ENCODE data around the gene S100A11. TPM values are rescaled to one million over a fixed set of nuclear protein-coding genes. Genes with fewer than 3 reads are reported as not detected.

The S100A11 gene
- total and polyA plus RNA-seq, 9 donors: 97.6 to 303 (median 191) TPM

DNA sequence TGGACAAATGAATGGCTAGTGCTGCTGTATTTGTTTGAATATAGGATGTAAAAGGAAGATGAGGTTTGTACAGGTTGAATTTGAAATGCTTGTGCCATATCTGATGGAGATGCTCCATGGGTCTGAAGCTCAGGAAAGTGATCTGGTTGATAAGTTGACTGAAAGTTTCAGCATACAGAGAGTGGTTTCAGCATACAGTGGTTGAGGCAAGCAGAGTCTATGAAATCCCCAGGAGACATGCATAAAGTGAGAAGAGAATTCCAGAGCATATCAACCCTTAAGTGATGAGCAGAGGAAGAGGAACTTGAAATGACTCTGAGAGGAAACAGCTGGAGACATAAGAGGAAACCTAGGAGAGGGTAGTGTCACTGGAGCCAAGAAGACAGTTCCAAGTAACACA is 30.3 kb upstream of the S100A11 start:
- H3K4me1 ChIP-seq (ENCODE audit: control insufficient read depth, insufficient read depth, low read length): no peaks in the 10 kb centered on the region
- H3K4me3 ChIP-seq (ENCODE audit: low read length): no peak overlapping the region
- H3K27ac ChIP-seq (ENCODE audit: low read length): no peak overlapping the region
- no peaks in the 10 kb centered on the region for H3K36me3 ChIP-seq (ENCODE audit: control insufficient read depth, insufficient read depth, low read length)
- H3K9me3 ChIP-seq (replicated peaks; ENCODE audit: control insufficient read depth, low read depth, low read length): no peaks in the 10 kb centered on the region
- no peak for DNase-seq
- peaks cover 6% of the 10 kb centered on the region for H3K27me3 ChIP-seq (ENCODE audit: control insufficient read depth, insufficient read depth, low read length)

DNA sequence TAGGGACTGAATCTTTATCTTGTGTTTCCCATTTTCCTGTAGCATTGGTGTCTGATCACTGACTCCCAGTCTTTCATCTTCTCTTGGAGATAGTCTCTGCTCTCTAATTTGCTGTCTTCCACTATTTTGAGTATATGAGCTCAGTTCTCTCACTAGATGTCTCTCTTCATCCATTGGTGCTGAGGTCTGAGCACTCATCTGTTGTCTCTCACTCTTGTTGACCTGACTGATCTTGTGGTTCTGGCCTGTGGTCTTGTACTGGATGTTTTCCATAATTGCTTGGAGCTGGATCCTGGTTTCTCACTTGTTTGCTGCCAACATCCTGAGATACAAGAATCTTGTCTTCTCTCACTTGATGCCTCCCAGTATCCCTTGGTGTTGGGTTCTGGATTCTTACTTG is 25.1 kb upstream of the S100A11 start:
- H3K27me3 ChIP-seq (ENCODE audit: control insufficient read depth, insufficient read depth, low read length): no peaks in the 10 kb centered on the region
- no peaks in the 10 kb centered on the region for H3K9me3 ChIP-seq (replicated peaks; ENCODE audit: control insufficient read depth, low read depth, low read length)
- no peak overlapping the region for H3K27ac ChIP-seq (ENCODE audit: low read length)
- H3K4me1 ChIP-seq (ENCODE audit: control insufficient read depth, insufficient read depth, low read length): no peaks in the 10 kb centered on the region
- DNase-seq: no peak
- H3K36me3 ChIP-seq (ENCODE audit: control insufficient read depth, insufficient read depth, low read length): no peaks in the 10 kb centered on the region
- no peak overlapping the region for H3K4me3 ChIP-seq (ENCODE audit: low read length)

DNA sequence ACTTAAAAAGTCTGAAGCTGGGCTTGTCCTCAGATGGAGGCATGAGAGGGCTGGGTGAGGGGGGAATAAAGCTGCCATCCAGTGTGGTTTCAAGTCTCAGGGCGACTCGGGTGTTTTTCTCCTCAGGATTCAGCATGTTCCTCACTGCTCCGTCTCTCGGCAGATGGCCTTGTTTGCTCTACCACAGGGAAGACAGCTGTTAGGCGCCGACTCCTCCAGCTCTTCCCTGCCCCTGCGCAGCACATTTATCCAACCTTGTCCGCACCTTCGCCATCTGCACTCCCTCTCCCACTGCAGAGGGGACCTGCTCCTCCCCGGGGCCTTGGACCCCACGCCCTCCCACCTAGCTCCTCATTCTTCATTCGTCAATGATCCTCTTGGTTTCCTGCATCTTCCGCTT is 16.6 kb upstream of the S100A11 start:
- peaks cover 2% of the 10 kb centered on the region for H3K4me1 ChIP-seq (ENCODE audit: control insufficient read depth, insufficient read depth, low read length)
- no peak overlapping the region for H3K27ac ChIP-seq (ENCODE audit: low read length)
- no peak overlapping the region for H3K4me3 ChIP-seq (ENCODE audit: low read length)
- H3K36me3 ChIP-seq (ENCODE audit: control insufficient read depth, insufficient read depth, low read length): no peaks in the 10 kb centered on the region
- no peak for DNase-seq
- 41% methylated on average over 11 of the region's 13 CpGs for WGBS (ENCODE audit: insufficient coverage)
- H3K27me3 ChIP-seq (ENCODE audit: control insufficient read depth, insufficient read depth, low read length): peaks cover 20% of the 10 kb centered on the region
- H3K9me3 ChIP-seq (replicated peaks; ENCODE audit: control insufficient read depth, low read depth, low read length): no peaks in the 10 kb centered on the region

DNA sequence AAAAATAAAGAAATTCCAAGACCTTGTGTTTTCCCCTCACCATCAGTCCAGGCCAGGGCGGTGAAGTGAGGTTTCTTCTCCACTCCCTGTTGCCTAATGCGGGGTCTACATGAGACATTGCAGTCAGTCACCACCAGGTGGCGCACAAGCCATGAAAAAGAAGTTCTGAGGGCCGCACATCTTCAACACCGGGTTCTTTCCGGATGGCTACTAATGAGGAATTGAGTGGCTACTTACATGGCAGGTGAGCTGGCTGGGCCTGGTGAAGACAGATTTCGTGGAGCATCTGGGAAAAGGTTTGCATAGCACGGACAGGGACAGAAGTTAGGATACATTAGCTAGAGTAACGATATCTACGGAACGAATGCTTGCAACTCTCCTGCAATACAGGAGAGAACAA is 15.8 kb upstream of the S100A11 start:
- WGBS (ENCODE audit: insufficient coverage): 23% methylated on average over 10 of the region's 11 CpGs
- H3K27me3 ChIP-seq (ENCODE audit: control insufficient read depth, insufficient read depth, low read length): peaks cover 20% of the 10 kb centered on the region
- H3K9me3 ChIP-seq (replicated peaks; ENCODE audit: control insufficient read depth, low read depth, low read length): no peaks in the 10 kb centered on the region
- DNase-seq: peak; percentile 78
- H3K4me3 ChIP-seq (ENCODE audit: low read length): no peak overlapping the region
- no peak overlapping the region for H3K27ac ChIP-seq (ENCODE audit: low read length)
- no peaks in the 10 kb centered on the region for H3K36me3 ChIP-seq (ENCODE audit: control insufficient read depth, insufficient read depth, low read length)
- peaks cover 9% of the 10 kb centered on the region for H3K4me1 ChIP-seq (ENCODE audit: control insufficient read depth, insufficient read depth, low read length)

GRCh38 chr1:152050886-152051675 is 14.3 kb upstream of the S100A11 start:
- Histone ChIP-seq H3K27me3 (ENCODE audit: control insufficient read depth, insufficient read depth, low read length) (peaks cover 20% of the 10 kb centered on the region), H3K9me3 (replicated peaks; ENCODE audit: control insufficient read depth, low read depth, low read length) (peaks cover 2% of the 10 kb centered on the region), H3K4me1 (ENCODE audit: control insufficient read depth, insufficient read depth, low read length) (peaks cover 13% of the 10 kb centered on the region), H3K36me3 (ENCODE audit: control insufficient read depth, insufficient read depth, low read length) (no peaks in the 10 kb centered on the region), H3K27ac (ENCODE audit: low read length) (no peak overlapping the region), H3K4me3 (ENCODE audit: low read length) (no peak overlapping the region)
- WGBS (ENCODE audit: insufficient coverage): 40% methylated on average over 2 of the region's 6 CpGs
- DNase-seq: no peak

DNA sequence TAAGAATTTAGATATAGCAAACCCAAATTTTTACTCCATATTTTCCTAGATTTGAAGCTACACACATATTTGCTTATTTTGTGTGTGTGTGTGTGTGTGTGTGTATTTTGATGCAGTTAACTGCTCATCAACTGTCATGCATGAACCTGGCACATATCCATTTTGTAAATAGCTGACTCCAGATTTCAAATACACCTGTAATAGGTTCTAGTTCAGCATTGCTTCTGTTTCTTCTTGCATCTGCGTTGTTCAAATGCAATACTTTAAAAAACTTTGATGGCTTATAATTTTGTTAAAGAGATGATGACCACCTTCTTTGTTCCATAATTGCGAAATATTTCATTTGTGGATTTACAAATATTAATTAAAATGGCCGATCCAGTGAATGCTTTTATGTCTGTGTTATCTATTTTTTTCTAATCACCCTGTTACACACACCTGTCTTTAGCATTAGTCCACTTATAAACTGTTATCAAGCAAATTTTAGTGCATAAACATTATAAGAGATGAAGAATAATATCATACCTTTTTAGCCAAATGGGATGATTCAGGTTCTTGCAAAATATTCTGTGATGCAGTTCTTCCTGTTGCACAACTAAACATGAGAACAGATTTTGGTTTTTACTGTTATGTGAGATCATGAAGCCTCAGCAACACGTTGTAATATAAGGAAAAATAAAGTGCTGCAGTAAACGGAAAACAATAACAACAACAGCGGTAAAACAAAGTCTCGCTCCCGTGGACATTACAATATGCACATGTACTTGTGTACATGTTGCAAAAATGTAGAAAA is 12.7 kb upstream of the S100A11 start:
- H3K4me1 ChIP-seq (ENCODE audit: control insufficient read depth, insufficient read depth, low read length): peaks cover 13% of the 10 kb centered on the region
- no peak for DNase-seq
- no peaks in the 10 kb centered on the region for H3K36me3 ChIP-seq (ENCODE audit: control insufficient read depth, insufficient read depth, low read length)
- H3K9me3 ChIP-seq (replicated peaks; ENCODE audit: control insufficient read depth, low read depth, low read length): peaks cover 3% of the 10 kb centered on the region
- peaks cover 18% of the 10 kb centered on the region for H3K27me3 ChIP-seq (ENCODE audit: control insufficient read depth, insufficient read depth, low read length)
- no CpG with 5 or more reads among the region's 8 CpGs for WGBS (ENCODE audit: insufficient coverage)
- H3K27ac ChIP-seq (ENCODE audit: low read length): no peak overlapping the region
- H3K4me3 ChIP-seq (ENCODE audit: low read length): no peak overlapping the region

DNA sequence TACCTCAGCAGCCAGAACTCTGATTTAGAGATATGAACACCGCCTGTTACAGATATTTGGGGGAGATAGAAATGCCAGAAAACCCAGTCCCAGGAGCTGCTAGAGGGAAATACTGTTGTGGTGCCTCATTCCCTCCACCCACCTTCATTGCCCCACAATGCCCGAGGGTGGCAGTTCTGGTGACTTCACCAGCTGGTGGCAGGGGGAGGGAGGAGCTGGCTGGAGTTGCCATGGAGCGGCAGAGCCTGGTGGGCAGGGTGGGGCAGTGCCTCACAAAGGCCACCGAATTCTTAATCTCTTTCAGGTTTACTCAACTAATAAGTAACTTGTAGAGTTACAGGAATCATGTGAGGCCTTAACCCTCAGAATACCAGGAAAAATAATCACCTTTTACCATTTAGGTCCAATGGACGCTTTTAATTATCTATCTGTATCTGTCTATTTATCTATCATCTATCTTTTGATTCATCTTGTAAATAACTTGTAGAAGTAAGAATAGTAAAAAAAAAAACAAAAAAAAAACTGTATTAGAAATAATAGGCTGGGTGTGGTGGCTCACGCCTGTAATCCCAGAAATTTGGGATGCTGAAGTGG is 11.7 kb upstream of the S100A11 start:
- no CpG with 5 or more reads among the region's 6 CpGs for WGBS (ENCODE audit: insufficient coverage)
- no peak for DNase-seq
- no peaks in the 10 kb centered on the region for H3K36me3 ChIP-seq (ENCODE audit: control insufficient read depth, insufficient read depth, low read length)
- H3K4me1 ChIP-seq (ENCODE audit: control insufficient read depth, insufficient read depth, low read length): peaks cover 13% of the 10 kb centered on the region
- peak overlapping the region; percentile 89 for H3K27ac ChIP-seq (ENCODE audit: low read length)
- peaks cover 3% of the 10 kb centered on the region for H3K9me3 ChIP-seq (replicated peaks; ENCODE audit: control insufficient read depth, low read depth, low read length)
- H3K27me3 ChIP-seq (ENCODE audit: control insufficient read depth, insufficient read depth, low read length): peaks cover 15% of the 10 kb centered on the region
- H3K4me3 ChIP-seq (ENCODE audit: low read length): no peak overlapping the region

GRCh38 chr1:152047730-152048415 is 11.1 kb upstream of the S100A11 start:
- peak overlapping the region; percentile 8 for H3K4me3 ChIP-seq (ENCODE audit: low read length)

DNA sequence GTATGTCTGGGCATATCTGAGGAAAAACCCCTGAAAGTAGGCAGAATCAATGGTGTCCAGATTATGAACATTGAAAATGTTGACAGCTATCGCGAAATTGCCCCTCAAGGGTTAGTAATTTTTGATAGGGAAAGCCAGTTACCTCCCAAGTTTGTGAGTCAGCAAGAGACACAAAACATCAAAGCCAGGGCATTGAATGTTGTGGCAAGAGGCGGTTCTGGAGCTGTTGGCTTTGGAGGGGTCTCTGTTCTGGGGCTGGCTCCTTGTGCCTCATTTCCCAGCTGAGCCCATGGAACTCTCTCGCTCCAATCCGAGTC is 10.6 kb upstream of the S100A11 start:
- Histone ChIP-seq H3K4me3 (ENCODE audit: low read length) (no peak overlapping the region), H3K9me3 (replicated peaks; ENCODE audit: control insufficient read depth, low read depth, low read length) (peaks cover 3% of the 10 kb centered on the region), H3K27me3 (ENCODE audit: control insufficient read depth, insufficient read depth, low read length) (peaks cover 11% of the 10 kb centered on the region), H3K27ac (ENCODE audit: low read length) (peak overlapping the region; percentile 89), H3K36me3 (ENCODE audit: control insufficient read depth, insufficient read depth, low read length) (no peaks in the 10 kb centered on the region), H3K4me1 (ENCODE audit: control insufficient read depth, insufficient read depth, low read length) (peaks cover 13% of the 10 kb centered on the region)
- 52% methylated on average over 5 of the region's 5 CpGs for WGBS (ENCODE audit: insufficient coverage)
- DNase-seq: no peak

More at GRCh38 chr1:152047730-152048415, 11.1 kb upstream of the S100A11 start:
- no peaks in the 10 kb centered on the region for H3K36me3 ChIP-seq (ENCODE audit: control insufficient read depth, insufficient read depth, low read length)
- H3K9me3 ChIP-seq (replicated peaks; ENCODE audit: control insufficient read depth, low read depth, low read length): peaks cover 3% of the 10 kb centered on the region
- H3K4me1 ChIP-seq (ENCODE audit: control insufficient read depth, insufficient read depth, low read length): peaks cover 13% of the 10 kb centered on the region
- H3K27ac ChIP-seq (ENCODE audit: low read length): peak overlapping the region; percentile 89
- 7% methylated on average over 9 of the region's 13 CpGs for WGBS (ENCODE audit: insufficient coverage)
- peak; percentile 93 for DNase-seq
- H3K27me3 ChIP-seq (ENCODE audit: control insufficient read depth, insufficient read depth, low read length): peaks cover 10% of the 10 kb centered on the region

DNA sequence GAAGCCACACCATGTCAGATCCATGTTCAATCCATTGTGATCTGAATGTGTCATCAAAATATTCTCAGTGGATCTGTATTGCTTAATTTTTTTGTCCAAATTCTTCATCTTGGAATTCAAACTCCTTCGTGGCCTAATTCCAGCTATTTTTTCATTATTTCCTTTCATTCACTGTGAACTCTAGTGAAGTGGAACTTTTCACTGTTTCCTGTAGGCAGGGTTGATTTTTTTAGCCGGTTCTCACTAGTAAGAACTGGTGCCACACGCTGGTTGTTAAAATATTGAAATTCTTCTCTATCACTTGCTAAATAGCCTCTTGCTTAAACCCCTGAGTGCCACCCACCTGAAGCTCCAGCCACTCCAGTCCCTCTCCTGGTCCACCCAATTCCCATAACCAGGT is 7.6 kb upstream of the S100A11 start:
- no peak overlapping the region for H3K4me3 ChIP-seq (ENCODE audit: low read length)
- no peak overlapping the region for H3K27ac ChIP-seq (ENCODE audit: low read length)
- peaks cover 3% of the 10 kb centered on the region for H3K9me3 ChIP-seq (replicated peaks; ENCODE audit: control insufficient read depth, low read depth, low read length)
- no peak for DNase-seq
- WGBS (ENCODE audit: insufficient coverage): no CpG with 5 or more reads among the region's 3 CpGs
- H3K36me3 ChIP-seq (ENCODE audit: control insufficient read depth, insufficient read depth, low read length): no peaks in the 10 kb centered on the region
- peaks cover 13% of the 10 kb centered on the region for H3K4me1 ChIP-seq (ENCODE audit: control insufficient read depth, insufficient read depth, low read length)
- H3K27me3 ChIP-seq (ENCODE audit: control insufficient read depth, insufficient read depth, low read length): peaks cover 17% of the 10 kb centered on the region

Data from muscle of leg (tissue), 11 donors.